ENCODE results near the gene TTC39A.

TTC39A gene

GRCh38 chr1:51296383-51297357, 33.7 kb downstream of the TTC39A start:
- DNase-seq = peak; percentile 26

GRCh38 chr1:51295926-51296325, 34.4 kb downstream of the TTC39A start:
- no peak for DNase-seq

- no peak for DNase-seq
Observed at GRCh38 chr1:51294566-51295184, 35.7 kb downstream of the TTC39A start.

GRCh38 chr1:51293898-51294515, 36.4 kb downstream of the TTC39A start:
- DNase-seq = no peak

GRCh38 chr1:51290489-51290847, 39.9 kb downstream of the TTC39A start:
- no peak for DNase-seq

- DNase-seq = no peak
Observed at GRCh38 chr1:51289676-51290488, 40.5 kb downstream of the TTC39A start.

- no peak for DNase-seq
Observed at GRCh38 chr1:51288578-51288977, 41.8 kb downstream of the TTC39A start.

- no peak for DNase-seq
Observed at GRCh38 chr1:51287966-51288365, 42.4 kb downstream of the TTC39A start.

GRCh38 chr1:51285055-51285454, 45.3 kb downstream of the TTC39A start:
- DNase-seq = no peak

- DNase-seq = no peak
Observed at GRCh38 chr1:51284487-51284954, 45.8 kb downstream of the TTC39A start.

- no peak for DNase-seq
Observed at GRCh38 chr1:51283979-51284378, 46.4 kb downstream of the TTC39A start.

- no peak for DNase-seq
Observed at GRCh38 chr1:51282605-51283004, 47.8 kb downstream of the TTC39A start.

- no peak for DNase-seq
Observed at GRCh38 chr1:51281807-51282206, 48.6 kb downstream of the TTC39A start.

GRCh38 chr1:51280321-51280978, 49.9 kb downstream of the TTC39A start:
- no peak for DNase-seq

GRCh38 chr1:51276286-51276685, 54.1 kb downstream of the TTC39A start:
- DNase-seq = no peak

- no peak for DNase-seq
Observed at GRCh38 chr1:51274676-51275075, 55.7 kb downstream of the TTC39A start.

- DNase-seq = no peak
Observed at GRCh38 chr1:51272916-51273315, 57.4 kb downstream of the TTC39A start.

- DNase-seq = no peak
Observed at GRCh38 chr1:51270751-51271150, 59.6 kb downstream of the TTC39A start.

- DNase-seq = no peak
Observed at GRCh38 chr1:51268634-51269033, 61.7 kb downstream of the TTC39A start.

GRCh38 chr1:51266791-51267190, 63.6 kb downstream of the TTC39A start:
- no peak for DNase-seq

GRCh38 chr1:51266181-51266580, 64.2 kb downstream of the TTC39A start:
- no peak for DNase-seq

GRCh38 chr1:51265618-51266017, 64.7 kb downstream of the TTC39A start:
- no peak for DNase-seq

Data from NCI-H526 treated with DMSO at 0.1 percent for 48 hours (cell line).